ENCODE measurements around the gene SLC15A5. TPM values are rescaled to one million over a fixed set of nuclear protein-coding genes. Genes with fewer than 3 reads are reported as not detected.

The SLC15A5 gene
- total and polyA plus RNA-seq, 2 of the 8 experiments (the other 6 are each of a cell fraction or from before 2014, with no cell fraction given): not detected

- Histone ChIP-seq H3K27ac (ENCODE audit: low read depth, low read length) (no peak overlapping the region), H3K79me2 (ENCODE audit: control insufficient read depth in 1 of 2, insufficient read depth in 2 of 2, low read length in 2 of 2) (no peaks in the 10 kb centered on the region), H3K4me2 (ENCODE audit: insufficient read depth in 1 of 2, low read depth in 2 of 2, low read length in 2 of 2) (no peak overlapping the region), H2BK12ac (ENCODE audit: low read depth, low read length) (no peak overlapping the region), H3K9ac (replicated peaks in 1 of 4; ENCODE audit: extremely low read depth in 1 of 4, low read depth in 3 of 4, low read length in 3 of 4) (no peak overlapping the region), H2AK5ac (ENCODE audit: low read depth, low read length) (no peak overlapping the region), H2BK5ac (ENCODE audit: low read depth, low read length) (no peak overlapping the region), H4K91ac (replicated peaks; ENCODE audit: insufficient read length, low read length) (no peak overlapping the region), H2BK120ac (replicated peaks; ENCODE audit: low read depth, low read length) (no peak overlapping the region), H2BK20ac (ENCODE audit: low read length) (no peak overlapping the region), H3K14ac (ENCODE audit: insufficient read length) (peak overlapping the region; percentile 48), H3K23me2 (ENCODE audit: low read depth, low read length) (no peaks in the 10 kb centered on the region), H3K9me3 (ENCODE audit: insufficient read depth in 2 of 2, low read depth in 1 of 2, low read length in 1 of 2) (no peaks in the 10 kb centered on the region), H3K27me3 (replicated peaks in 1 of 4; ENCODE audit: control insufficient read depth in 3 of 4, extremely low read depth in 1 of 4, insufficient read depth in 3 of 4, low read length in 3 of 4) (peaks cover 0 to 1% (median 0%) of the 10 kb centered on the region in 4 experiments; a peak in 1 of 7 replicates), H3K79me1 (ENCODE audit: low read depth, low read length) (no peaks in the 10 kb centered on the region), H3K4me1 (replicated peaks in 1 of 4; ENCODE audit: control insufficient read depth in 3 of 4, insufficient read depth in 4 of 4, low read length in 3 of 4) (no peaks in the 10 kb centered on the region), H3K18ac (ENCODE audit: extremely low read depth, low read length) (no peak overlapping the region), H4K8ac (ENCODE audit: extremely low read depth, insufficient read depth, low read length) (no peak overlapping the region), H3K4me3 (ENCODE audit: extremely low read depth in 1 of 4, insufficient read depth in 2 of 4, low read depth in 3 of 4, low read length in 4 of 4) (no peak overlapping the region), H2BK15ac (ENCODE audit: low read length) (no peak overlapping the region), H3K56ac (replicated peaks; ENCODE audit: insufficient read length, low read depth, low read length) (no peak overlapping the region), H3K36me3 (ENCODE audit: control insufficient read depth in 2 of 4, insufficient read depth in 4 of 4, low read length in 3 of 4) (no peaks in the 10 kb centered on the region), H2AFZ (ENCODE audit: low read length) (no peak overlapping the region), H3K23ac (ENCODE audit: insufficient read length) (no peak overlapping the region), H3K4ac (replicated peaks; ENCODE audit: insufficient read length, low read depth, low read length) (no peak overlapping the region), H4K5ac (ENCODE audit: insufficient read length, low read depth, low read length) (no peak overlapping the region), H4K20me1 (replicated peaks in 1 of 2; ENCODE audit: control insufficient read depth in 1 of 2, insufficient read depth in 2 of 2, low read length in 2 of 2) (no peaks in the 10 kb centered on the region)
- no peak for DNase-seq (ENCODE audit: low read depth in 1 of 2, low spot score in 2 of 2)
- ChIA-PET POLR2A (ENCODE audit: partially characterized antibody) (no interaction called here), CTCF (ENCODE audit: partially characterized antibody) (no interaction called here)
- FAIRE-seq: no peak
- WGBS, 2 experiments (ENCODE audit: extremely low coverage in 1 of 2, insufficient coverage in 1 of 2, insufficient read length in 1 of 2, insufficient replicate concordance in 2 of 2, low coverage in 1 of 2, low lambda C conversion rate in 2 of 2, missing lambda C conversion rate in 1 of 2): 98% methylated on average over 2 of the region's 2 CpGs; no CpG with 5 or more reads in 1 of the 2 experiments
- TF ChIP-seq HDAC2 (IDR thresholded peaks at IDR 0.05; ENCODE audit: borderline replicate concordance in 1 of 2, low read depth in 2 of 2, low read length in 2 of 2): no peak
- TF ChIP-seq POU5F1 (IDR thresholded peaks at IDR 0.05; ENCODE audit: low read depth, low read length): no peak
- no peak for TF ChIP-seq FOSL1 (IDR thresholded peaks at IDR 0.05; ENCODE audit: insufficient read depth, low read depth, low read length)
- TF ChIP-seq GABPA (IDR thresholded peaks at IDR 0.05; ENCODE audit: borderline replicate concordance, insufficient read depth, low read length): no peak
- TF ChIP-seq KDM4A (IDR thresholded peaks at IDR 0.05; ENCODE audit: low read depth, low read length, severe bottlenecking): no peak
- TF ChIP-seq CHD1 (IDR thresholded peaks at IDR 0.05; ENCODE audit: low read depth, low read length): no peak
- TF ChIP-seq SIRT6 (IDR thresholded peaks at IDR 0.05; ENCODE audit: low read length): no peak
- no peak for TF ChIP-seq ASH2L (IDR thresholded peaks at IDR 0.05; ENCODE audit: low read length)
- no peak for TF ChIP-seq CTBP2 (IDR thresholded peaks at IDR 0.05; ENCODE audit: borderline replicate concordance, insufficient read depth, insufficient read length, low read length)
- no peak for TF ChIP-seq TAF7 (optimal IDR thresholded peaks at IDR 0.05; ENCODE audit: borderline replicate concordance, low read depth, low read length)
- no peak for TF ChIP-seq CTCF (IDR thresholded peaks at IDR 0.05; ENCODE audit: control extremely low read depth in 1 of 3, insufficient read depth in 1 of 3, low read depth in 1 of 3, low read length in 3 of 3)
These were observed 55.7 kb downstream of the SLC15A5 start for GRCh38 chr12:16221776-16222175.

All from H1 (cell line).